ENCODE results near the gene SEC14L2. TPM values are rescaled to one million over a fixed set of nuclear protein-coding genes. Genes with fewer than 3 reads are reported as not detected.

The SEC14L2 gene
- polyA plus RNA-seq, 1 experiment = 15.8 TPM

DNA sequence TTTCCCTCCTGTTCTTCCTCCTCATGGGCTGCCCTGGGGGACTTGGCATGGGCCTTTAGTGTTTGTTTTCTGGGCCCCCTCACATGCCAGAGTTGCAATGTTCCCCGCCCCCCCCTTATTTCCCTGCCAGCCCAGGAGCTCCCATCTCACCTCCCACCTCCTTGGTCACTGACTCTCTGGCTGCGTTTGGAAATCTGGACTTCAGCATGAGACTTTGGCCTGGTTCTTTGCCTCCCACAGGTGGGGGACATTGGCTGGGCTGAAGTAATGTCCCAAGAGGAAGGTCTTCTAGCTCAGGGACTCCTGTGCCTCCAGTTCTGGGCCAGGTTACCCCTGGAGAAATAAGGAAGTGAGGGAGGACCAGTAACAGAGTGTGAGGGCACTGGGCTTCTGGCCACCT is 35.7 kb downstream of the SEC14L2 start:
- H3K4me3 ChIP-seq (ENCODE audit: low read depth, low read length) = no peak overlapping the region
- TF ChIP-seq, protein P1, sequence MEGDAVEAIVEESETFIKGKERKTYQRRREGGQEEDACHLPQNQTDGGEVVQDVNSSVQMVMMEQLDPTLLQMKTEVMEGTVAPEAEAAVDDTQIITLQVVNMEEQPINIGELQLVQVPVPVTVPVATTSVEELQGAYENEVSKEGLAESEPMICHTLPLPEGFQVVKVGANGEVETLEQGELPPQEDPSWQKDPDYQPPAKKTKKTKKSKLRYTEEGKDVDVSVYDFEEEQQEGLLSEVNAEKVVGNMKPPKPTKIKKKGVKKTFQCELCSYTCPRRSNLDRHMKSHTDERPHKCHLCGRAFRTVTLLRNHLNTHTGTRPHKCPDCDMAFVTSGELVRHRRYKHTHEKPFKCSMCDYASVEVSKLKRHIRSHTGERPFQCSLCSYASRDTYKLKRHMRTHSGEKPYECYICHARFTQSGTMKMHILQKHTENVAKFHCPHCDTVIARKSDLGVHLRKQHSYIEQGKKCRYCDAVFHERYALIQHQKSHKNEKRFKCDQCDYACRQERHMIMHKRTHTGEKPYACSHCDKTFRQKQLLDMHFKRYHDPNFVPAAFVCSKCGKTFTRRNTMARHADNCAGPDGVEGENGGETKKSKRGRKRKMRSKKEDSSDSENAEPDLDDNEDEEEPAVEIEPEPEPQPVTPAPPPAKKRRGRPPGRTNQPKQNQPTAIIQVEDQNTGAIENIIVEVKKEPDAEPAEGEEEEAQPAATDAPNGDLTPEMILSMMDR (IDR thresholded peaks at IDR 0.05; ENCODE audit: low read depth, low read length) = no peak
- no peaks in the 10 kb centered on the region for H3K27me3 ChIP-seq (ENCODE audit: control insufficient read depth, insufficient read depth, low read length)
- ChIA-PET POLR2A (interaction anchor here (0.6 kb wide), 1 partner anchor 186 kb away, joined by 3 read pairs; no protein-coding TSS in a partner anchor), CTCF (interaction anchor here (0.6 to 1.8 kb wide), 3 partner anchors 9 to 109 kb away, joined by 3 to 4 read pairs (median 4); no protein-coding TSS in a partner anchor)
- no peak for DNase-seq (ENCODE audit: low read depth, low spot score)
- H3K9me3 ChIP-seq (ENCODE audit: control insufficient read depth, insufficient read depth, low read length) = peaks cover 4% of the 10 kb centered on the region; the same call in 1 of the 2 replicates
- H3K27ac ChIP-seq (ENCODE audit: low read depth, low read length) = no peak overlapping the region

DNA sequence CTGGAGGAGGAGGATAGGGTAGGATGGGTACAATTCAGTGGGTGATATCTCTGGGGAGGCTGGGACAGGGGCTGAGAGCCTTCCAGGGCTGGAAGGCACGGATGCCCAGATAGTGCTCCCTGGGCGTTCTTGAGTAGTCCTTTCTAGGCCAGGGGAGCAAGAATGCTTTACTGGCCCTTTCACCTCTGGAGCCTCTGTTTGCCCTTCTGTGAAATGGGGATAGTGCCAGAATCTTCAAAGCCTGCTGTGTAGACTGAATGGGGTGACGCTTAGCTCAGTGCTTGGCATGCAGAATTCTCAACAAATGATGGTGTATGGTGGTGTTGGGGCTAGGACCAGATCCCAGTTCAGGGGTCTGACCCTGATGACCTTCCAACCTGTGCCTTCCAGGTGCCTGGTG is 36.4 kb downstream of the SEC14L2 start:
- TF ChIP-seq, protein P1 (IDR thresholded peaks at IDR 0.05; ENCODE audit: low read depth, low read length) = no peak
- Histone ChIP-seq H3K27ac (ENCODE audit: low read depth, low read length) (no peak overlapping the region), H3K9me3 (ENCODE audit: control insufficient read depth, insufficient read depth, low read length) (peaks cover 4% of the 10 kb centered on the region; the same call in 1 of the 2 replicates), H3K27me3 (ENCODE audit: control insufficient read depth, insufficient read depth, low read length) (peaks cover 4% of the 10 kb centered on the region), H3K4me3 (ENCODE audit: low read depth, low read length) (no peak overlapping the region)
- ChIA-PET CTCF (interaction anchor here (1.1 to 1.8 kb wide), 3 partner anchors 9 to 43 kb away, joined by 3 to 4 read pairs (median 4); no protein-coding TSS in a partner anchor), POLR2A (no interaction called here)
- DNase-seq (ENCODE audit: low read depth, low spot score) = no peak

DNA sequence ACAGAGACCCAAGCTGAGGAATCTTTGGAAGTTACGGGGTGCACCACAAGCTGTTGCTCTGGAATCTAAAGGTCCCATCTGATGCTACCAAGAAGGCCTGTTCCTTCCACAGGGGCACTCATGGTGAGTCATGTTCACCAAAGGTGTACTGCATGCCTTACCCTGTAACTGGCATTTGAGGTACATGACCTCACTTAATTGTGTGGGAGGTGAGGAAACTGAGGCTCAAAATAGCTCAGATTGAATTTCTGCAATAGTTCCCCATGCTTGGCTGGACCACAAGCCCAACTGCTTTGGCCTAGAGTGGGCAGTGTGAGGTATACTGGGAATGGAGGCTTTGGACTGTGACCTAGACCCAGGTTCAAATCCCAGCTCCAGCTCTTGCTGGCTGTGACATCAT is 37.0 kb downstream of the SEC14L2 start:
- Histone ChIP-seq H3K4me3 (ENCODE audit: low read depth, low read length) (no peak overlapping the region), H3K27ac (ENCODE audit: low read depth, low read length) (no peak overlapping the region), H3K9me3 (ENCODE audit: control insufficient read depth, insufficient read depth, low read length) (peaks cover 4% of the 10 kb centered on the region; the same call in 1 of the 2 replicates), H3K27me3 (ENCODE audit: control insufficient read depth, insufficient read depth, low read length) (peaks cover 8% of the 10 kb centered on the region)
- ChIA-PET CTCF (interaction anchor here (1.1 to 1.8 kb wide), 3 partner anchors 10 to 43 kb away, joined by 3 to 4 read pairs (median 4); no protein-coding TSS in a partner anchor), POLR2A (no interaction called here)
- TF ChIP-seq, protein P1 (IDR thresholded peaks at IDR 0.05; ENCODE audit: low read depth, low read length) = no peak
- no peak for DNase-seq (ENCODE audit: low read depth, low spot score)

DNA sequence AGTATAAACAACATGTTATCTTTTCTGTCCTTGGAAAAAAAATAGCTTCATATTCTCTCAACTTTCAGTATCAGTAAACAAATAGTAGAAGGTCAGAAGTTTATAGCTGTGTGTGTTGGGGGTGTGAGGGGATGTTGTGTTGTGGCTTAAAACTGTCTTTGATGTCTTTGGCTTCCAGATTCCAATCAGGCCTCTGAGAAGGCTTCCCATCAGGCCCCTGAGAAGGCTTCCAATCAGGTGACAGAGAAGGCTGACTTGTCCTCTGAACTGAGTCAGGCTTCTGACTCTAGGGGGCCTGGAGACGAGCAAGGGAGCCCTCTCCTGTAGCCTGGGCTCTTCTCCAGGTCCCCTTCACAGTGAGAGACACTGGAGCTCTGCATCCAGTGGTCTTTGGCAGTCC is 38.0 kb downstream of the SEC14L2 start:
- Histone ChIP-seq H3K4me3 (ENCODE audit: low read depth, low read length) (no peak overlapping the region), H3K27ac (ENCODE audit: low read depth, low read length) (no peak overlapping the region), H3K9me3 (ENCODE audit: control insufficient read depth, insufficient read depth, low read length) (peaks cover 4% of the 10 kb centered on the region; the same call in 1 of the 2 replicates), H3K27me3 (ENCODE audit: control insufficient read depth, insufficient read depth, low read length) (peaks cover 11% of the 10 kb centered on the region)
- POLR2A ChIA-PET = no interaction called here
- CTCF ChIA-PET = interaction anchor here (1.5 kb wide), 1 partner anchor 10 kb away, joined by 3 read pairs; no protein-coding TSS in a partner anchor
- TF ChIP-seq, protein P1 (IDR thresholded peaks at IDR 0.05; ENCODE audit: low read depth, low read length) = no peak
- DNase-seq (ENCODE audit: low read depth, low spot score) = no peak

DNA sequence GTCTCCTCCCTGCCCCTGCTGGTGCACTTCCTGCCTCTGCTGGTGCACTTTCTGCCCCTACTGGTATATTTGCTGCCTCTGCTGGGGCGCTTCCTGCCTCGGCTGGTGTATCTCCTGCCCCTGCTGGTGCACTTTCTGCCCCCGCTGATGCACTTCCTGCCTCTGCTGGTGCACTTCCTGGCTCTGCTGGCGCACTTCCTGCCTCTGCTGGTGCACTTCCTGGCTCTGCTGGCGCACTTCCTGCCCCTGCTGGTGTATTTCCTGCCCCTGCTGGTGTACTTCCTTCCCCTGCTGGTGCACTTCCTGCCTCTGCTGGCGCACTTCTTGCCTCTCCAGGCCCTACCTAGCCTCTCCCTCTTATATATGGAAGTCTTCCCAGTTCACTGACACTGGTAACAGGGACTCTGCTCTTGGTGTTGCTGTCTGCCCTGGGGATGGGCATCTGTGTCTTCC is 38.9 kb downstream of the SEC14L2 start:
- ChIA-PET CTCF (interaction anchor here (1.0 to 1.5 kb wide), 2 partner anchors 9 to 11 kb away, joined by 3 read pairs; no protein-coding TSS in a partner anchor), POLR2A (interaction anchor here (0.9 kb wide), 1 partner anchor 10 kb away, joined by 5 read pairs; the partner anchor contains the start of gene MTFP1)
- TF ChIP-seq, protein P1 (IDR thresholded peaks at IDR 0.05; ENCODE audit: low read depth, low read length) = no peak

More for the DNA sequence above, 38.9 kb downstream of the SEC14L2 start:
- DNase-seq (ENCODE audit: low read depth, low spot score) = no peak
- no peak overlapping the region for H3K27ac ChIP-seq (ENCODE audit: low read depth, low read length)
- peaks cover 15% of the 10 kb centered on the region for H3K27me3 ChIP-seq (ENCODE audit: control insufficient read depth, insufficient read depth, low read length)
- peaks cover 4% of the 10 kb centered on the region; the same call in 1 of the 2 replicates for H3K9me3 ChIP-seq (ENCODE audit: control insufficient read depth, insufficient read depth, low read length)
- no peak overlapping the region for H3K4me3 ChIP-seq (ENCODE audit: low read depth, low read length)

Data from AG04450 (cell line).